ENCODE results near the gene SALL2.

Gene SALL2

DNA sequence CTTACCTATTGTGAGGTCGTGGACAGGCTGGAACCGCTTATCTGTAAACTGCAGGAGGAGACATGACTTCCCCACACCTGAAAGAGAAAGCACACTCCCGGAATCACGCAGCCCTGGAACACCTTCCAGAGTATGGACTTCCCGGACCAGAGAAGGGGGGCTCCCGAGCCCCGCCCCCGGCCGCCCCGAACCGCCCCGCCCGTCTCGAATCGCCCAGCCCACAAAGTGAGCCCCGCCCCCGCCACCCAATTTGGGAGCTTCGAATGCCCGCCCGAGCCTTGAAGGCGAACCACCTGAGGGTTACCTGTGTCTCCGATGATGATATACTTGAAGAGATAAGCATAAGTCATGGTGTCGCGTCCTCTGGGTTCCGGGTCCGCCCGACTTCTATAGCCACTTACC lies 49.6 kb downstream of the SALL2 start:
- peak; percentile 62 for DNase-seq

DNA sequence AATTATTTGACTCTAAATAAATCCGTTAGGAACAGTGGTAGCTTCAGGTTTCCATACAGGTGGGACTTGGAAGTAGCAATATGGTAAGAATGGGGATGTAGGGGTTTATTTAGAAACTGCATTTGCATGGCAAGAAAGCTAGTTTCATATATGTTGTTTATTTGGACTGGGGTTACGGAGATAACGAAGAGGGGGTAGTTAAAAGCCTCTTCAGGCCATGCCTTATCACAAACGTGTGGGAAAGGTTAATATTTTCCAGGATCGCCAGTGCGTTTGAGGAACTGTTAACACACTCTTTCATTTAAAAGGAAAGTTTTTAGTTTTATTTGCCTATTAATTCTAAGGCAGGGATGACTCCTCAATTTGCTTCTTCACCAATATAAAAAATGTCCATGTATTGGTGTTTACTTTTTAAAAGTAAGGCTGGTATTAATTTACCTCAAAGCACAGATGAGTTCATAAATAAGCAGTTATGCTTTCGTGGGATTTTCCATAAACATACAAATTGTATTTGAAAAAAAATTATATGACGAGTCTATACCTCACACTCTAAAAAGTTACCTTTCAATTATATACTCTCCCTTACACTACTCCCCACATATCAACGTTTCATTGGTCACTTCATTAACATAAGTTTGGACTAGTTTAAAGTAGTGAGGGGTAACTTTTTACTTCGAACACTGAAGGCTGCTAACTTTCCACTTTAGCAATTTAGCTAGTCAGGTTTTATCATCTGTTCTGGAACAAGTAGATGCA lies 50.2 kb downstream of the SALL2 start:
- DNase-seq, result no peak

Measured in NCI-H1048 (cell line).